T-helper 17 cell (primary cell): ENCODE measurements around the gene ELFN1. TPM values are rescaled to one million over a fixed set of nuclear protein-coding genes. Genes with fewer than 3 reads are reported as not detected.

Source experiments
- ATAC-seq: fragments of 150-1000 bp; cut with Tn5 transposase; 2 replicates; pipeline ENCODE4 v1.10.0; 2021; ENCODE audit warnings: mild to moderate bottlenecking, moderate library complexity
- DNase-seq, 3 donors: peaks; one replicate each; pipeline versions ENCODE4 v3.0.0 to v3.0.0-alpha.2; 2020 to 2021
- H3K9me3 ChIP-seq: one replicate; pipeline ENCODE4 v1.7.0; 2013; ENCODE audit warnings: low read length, mild to moderate bottlenecking; ENCODE audit not compliant: control insufficient read depth, poor library complexity, severe bottlenecking
- H3K27ac Mint-ChIP-seq: one replicate; pipeline ENCODE4 v1.8.0; 2022; ENCODE audit warnings: mild to moderate bottlenecking, moderate library complexity, mixed read lengths
- H3K27me3 Mint-ChIP-seq: one replicate; pipeline ENCODE4 v1.8.0; 2022; ENCODE audit warnings: mixed read lengths
- H3K36me3 Mint-ChIP-seq: one replicate; pipeline ENCODE4 v1.8.0; 2022; ENCODE audit warnings: low read depth, mixed read lengths
- H3K4me1 Mint-ChIP-seq: one replicate; pipeline ENCODE4 v1.8.0; 2022; ENCODE audit warnings: mild to moderate bottlenecking, mixed read lengths
- H3K4me3 Mint-ChIP-seq: one replicate; pipeline ENCODE4 v1.8.0; 2022; ENCODE audit warnings: mild to moderate bottlenecking, moderate library complexity, mixed read lengths
- total RNA-seq, 4 donors: library from RNA in 2 of 4; stranded (reverse) in 2 of 4; gene quantifications; one replicate each; pipeline ENCODE4 v1.2.3 and lab custom pipeline; 2022 to 2026

Gene ELFN1
- total RNA-seq, 2 donors from 2014 or later, result not detected

DNA sequence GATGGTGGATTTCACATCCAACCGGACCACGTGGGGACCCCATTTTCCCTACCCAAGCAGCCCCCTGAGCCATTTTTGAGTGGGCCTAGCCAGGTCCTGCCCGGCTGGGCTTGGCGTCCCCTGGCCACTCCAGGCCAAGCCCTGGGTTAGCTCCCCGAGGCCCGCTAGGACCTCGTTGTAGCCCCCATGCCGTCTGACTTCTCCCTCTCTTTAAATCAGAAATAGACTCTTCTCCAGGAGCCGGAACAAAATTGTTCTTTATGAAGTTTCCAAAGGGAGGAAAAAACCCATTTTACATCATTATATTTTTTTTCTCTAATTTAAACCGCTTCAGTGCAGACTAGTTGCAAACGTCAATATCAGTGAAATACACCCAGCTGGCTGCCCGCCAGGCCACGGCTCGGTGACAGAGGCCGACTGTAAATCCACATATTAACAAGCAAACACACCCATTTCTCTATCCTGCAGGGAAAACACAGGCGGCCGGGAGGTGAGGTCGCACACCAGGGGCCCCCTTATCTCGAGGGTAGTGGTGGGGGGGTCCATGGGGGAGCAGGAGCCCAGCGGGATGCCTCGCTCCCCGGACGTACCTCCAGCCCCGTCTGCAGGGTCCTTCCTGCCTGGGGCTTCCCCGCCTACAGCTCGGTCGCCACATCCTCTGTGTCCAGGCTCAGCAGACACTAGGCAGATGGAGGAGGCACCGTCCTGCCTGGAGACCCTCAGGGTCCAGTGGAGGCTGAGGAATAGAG is 72.7 kb downstream of the ELFN1 start:
- H3K27me3 Mint-ChIP-seq, result peaks cover 21% of the 10 kb centered on the region
- ATAC-seq (peak; percentile 55), DNase-seq (no peak)
- H3K36me3 Mint-ChIP-seq, result no peaks in the 10 kb centered on the region
- H3K27ac Mint-ChIP-seq, result no peak overlapping the region
- H3K9me3 ChIP-seq, result no peaks in the 10 kb centered on the region
- peak overlapping the region; percentile 84 for H3K4me3 Mint-ChIP-seq
- peaks cover 14% of the 10 kb centered on the region for H3K4me1 Mint-ChIP-seq

DNA sequence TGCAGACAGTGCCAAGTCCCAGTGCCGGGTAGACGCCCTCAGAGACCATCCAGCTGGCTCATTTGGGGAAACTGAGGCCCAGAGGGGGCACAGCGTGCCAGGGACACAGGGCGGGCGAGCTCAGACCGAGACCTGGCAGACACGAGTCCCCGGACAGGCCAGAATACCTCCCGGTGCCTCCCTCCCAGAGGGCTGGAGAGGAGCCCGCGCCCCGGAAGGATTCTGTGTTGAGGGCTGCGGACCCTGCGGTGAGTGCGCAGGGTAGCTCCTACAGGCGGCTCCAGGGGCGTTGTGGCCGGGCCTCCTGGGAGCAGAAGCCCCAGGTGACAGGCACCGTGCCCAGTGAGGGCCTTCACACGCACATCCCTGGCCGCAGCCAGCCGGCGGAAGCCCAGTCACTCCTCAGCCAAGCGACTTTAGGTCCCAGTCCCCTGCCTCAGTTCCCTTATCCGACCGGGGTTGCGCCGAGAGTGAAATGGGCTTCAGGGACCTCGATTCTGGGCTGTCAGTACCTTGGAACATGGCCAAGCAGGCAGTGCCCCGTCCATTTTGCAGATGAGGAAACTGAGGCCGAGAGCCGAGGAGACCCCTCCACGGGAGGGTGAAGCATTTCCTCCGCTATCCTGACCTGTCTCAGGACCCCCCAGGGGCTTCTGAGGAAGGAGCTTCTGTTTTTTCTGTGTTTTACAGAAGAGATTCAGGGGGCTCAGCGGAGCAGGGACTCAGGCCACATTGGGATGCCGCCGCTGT is 73.6 kb downstream of the ELFN1 start:
- H3K4me3 Mint-ChIP-seq, result no peak overlapping the region
- no peak for DNase-seq
- H3K27me3 Mint-ChIP-seq, result peaks cover 17% of the 10 kb centered on the region
- ATAC-seq, result no peak
- H3K9me3 ChIP-seq, result no peaks in the 10 kb centered on the region
- H3K4me1 Mint-ChIP-seq, result peaks cover 14% of the 10 kb centered on the region
- H3K36me3 Mint-ChIP-seq, result no peaks in the 10 kb centered on the region
- no peak overlapping the region for H3K27ac Mint-ChIP-seq

- no peaks in the 10 kb centered on the region for H3K9me3 ChIP-seq
- Mint-ChIP-seq H3K4me3 (no peak overlapping the region), H3K27ac (no peak overlapping the region), H3K4me1 (peaks cover 11% of the 10 kb centered on the region), H3K27me3 (peaks cover 10% of the 10 kb centered on the region), H3K36me3 (no peaks in the 10 kb centered on the region)
- DNase-seq, result no peak
- no peak for ATAC-seq
These were observed 74.4 kb downstream of the ELFN1 start for GRCh38 chr7:1744296-1745017.

- H3K4me1 Mint-ChIP-seq, result peaks cover 11% of the 10 kb centered on the region
- DNase-seq (no peak), ATAC-seq (no peak)
- no peak overlapping the region for H3K27ac Mint-ChIP-seq
- peaks cover 7% of the 10 kb centered on the region for H3K27me3 Mint-ChIP-seq
- H3K4me3 Mint-ChIP-seq, result no peak overlapping the region
- no peaks in the 10 kb centered on the region for H3K36me3 Mint-ChIP-seq
- H3K9me3 ChIP-seq, result no peaks in the 10 kb centered on the region
These were observed 75.0 kb downstream of the ELFN1 start for GRCh38 chr7:1745018-1745532.

DNA sequence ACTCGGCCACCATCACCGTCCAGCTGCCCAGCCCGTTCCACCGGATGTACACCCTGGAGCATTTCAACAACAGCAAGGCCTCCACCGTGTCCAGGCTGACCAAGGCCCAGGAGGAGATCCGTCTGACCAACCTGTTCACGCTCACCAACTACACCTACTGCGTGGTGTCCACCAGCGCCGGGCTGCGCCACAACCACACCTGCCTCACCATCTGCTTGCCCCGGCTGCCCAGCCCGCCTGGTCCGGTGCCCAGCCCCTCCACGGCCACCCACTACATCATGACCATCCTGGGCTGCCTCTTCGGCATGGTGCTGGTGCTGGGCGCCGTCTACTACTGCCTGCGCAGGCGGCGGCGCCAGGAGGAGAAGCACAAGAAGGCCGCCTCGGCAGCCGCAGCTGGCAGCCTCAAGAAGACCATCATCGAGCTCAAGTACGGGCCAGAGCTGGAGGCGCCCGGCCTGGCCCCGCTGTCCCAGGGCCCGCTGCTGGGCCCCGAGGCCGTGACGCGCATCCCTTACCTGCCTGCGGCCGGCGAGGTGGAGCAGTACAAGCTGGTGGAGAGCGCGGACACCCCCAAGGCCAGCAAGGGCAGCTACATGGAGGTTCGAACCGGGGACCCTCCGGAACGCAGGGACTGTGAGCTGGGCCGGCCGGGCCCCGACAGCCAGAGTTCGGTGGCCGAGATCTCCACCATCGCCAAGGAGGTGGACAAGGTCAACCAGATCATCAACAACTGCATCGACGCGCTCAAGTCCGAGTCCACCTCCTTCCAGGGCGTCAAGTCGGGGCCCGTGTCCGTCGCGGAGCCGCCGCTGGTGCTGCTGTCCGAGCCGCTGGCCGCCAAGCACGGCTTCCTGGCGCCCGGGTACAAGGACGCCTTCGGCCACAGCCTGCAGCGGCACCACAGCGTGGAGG is 75.8 kb downstream of the ELFN1 start:
- no peaks in the 10 kb centered on the region for H3K9me3 ChIP-seq
- Mint-ChIP-seq H3K4me3 (no peak overlapping the region), H3K27me3 (peaks cover 7% of the 10 kb centered on the region), H3K27ac (no peak overlapping the region), H3K4me1 (peaks cover 11% of the 10 kb centered on the region), H3K36me3 (no peaks in the 10 kb centered on the region)
- no peak for DNase-seq
- no peak for ATAC-seq

GRCh38 chr7:1746491-1746975 is 76.5 kb downstream of the ELFN1 start:
- Mint-ChIP-seq H3K27me3 (peaks cover 7% of the 10 kb centered on the region), H3K4me1 (peaks cover 11% of the 10 kb centered on the region), H3K36me3 (no peaks in the 10 kb centered on the region), H3K4me3 (no peak overlapping the region), H3K27ac (no peak overlapping the region)
- ATAC-seq, result no peak
- H3K9me3 ChIP-seq, result no peaks in the 10 kb centered on the region
- DNase-seq, result no peak

DNA sequence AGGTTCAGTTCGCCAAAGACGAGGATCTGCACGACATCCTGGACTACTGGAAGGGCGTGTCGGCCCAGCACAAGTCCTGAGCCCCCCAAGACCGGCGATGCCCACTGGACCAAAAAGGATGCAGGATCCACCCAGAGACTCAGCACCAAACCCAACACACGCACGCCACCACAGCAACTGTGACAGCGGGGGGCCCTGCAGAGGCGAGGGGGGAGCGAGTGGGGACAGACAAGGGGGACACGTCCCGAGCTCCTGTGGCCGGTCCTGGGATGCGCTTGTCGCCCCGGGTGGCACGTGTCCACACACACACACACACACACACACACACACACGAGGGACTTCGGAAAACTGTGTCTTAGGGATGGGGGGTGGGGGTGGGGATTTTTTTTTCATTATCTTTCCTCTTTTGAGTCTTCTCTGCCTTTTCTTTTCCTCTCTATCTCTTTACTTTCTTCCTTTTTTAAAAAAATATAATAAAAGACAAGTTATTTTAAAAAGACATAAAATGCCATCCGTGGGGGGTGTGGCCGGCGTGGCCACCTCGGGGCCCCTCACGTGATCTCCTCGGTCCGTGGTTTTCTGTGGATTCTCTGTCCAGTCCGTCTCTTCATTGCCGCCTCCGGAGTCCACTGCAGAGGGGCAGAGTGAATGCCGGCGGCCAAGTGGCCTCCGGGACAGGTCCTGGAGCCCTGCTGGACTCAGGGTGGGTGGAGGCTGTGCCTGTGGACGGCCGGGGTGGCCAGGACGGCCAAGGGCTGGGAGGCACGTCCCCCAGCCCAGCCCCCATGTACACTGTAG is 77.1 kb downstream of the ELFN1 start:
- ATAC-seq (no peak), DNase-seq (no peak)
- Mint-ChIP-seq H3K27ac (no peak overlapping the region), H3K36me3 (no peaks in the 10 kb centered on the region), H3K27me3 (peaks cover 7% of the 10 kb centered on the region), H3K4me1 (peaks cover 8% of the 10 kb centered on the region), H3K4me3 (no peak overlapping the region)
- no peaks in the 10 kb centered on the region for H3K9me3 ChIP-seq

DNA sequence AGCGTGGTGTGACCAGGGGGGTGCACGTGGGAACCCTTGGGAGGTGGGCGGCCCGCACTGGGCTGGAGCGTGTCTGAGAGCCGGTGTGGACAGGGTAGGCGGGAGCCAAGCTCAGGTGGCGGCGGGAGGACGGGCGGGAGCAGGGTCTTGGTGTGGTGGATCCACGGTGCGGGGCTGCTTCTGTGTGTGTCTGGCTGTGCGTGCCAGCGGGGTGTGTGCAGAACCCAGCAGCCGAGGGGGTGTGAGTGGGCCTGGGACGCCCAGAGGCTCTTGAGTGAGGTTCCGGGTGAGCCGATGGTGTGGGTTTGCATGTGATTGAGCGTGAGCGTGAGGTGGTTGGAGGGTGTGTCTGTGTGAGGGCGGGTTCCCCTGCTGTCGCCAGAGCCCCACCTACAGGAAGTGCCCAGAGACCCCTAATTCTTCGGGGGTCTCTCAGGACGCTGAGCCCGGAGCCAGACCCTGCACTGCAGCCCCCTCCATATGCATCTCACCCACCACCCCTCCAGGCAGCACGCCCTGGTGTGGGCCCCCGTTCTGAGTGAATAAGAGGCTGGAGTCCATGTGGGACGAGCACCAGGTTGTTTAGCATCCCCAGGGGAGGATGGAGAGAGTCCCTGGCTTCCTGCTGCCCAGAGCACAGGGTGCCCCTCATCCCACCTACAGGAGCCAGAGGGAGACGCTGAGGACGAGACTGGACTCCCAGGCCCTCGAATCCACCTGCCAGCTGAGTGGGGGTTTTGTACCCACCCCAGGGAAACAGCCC is 78.2 kb downstream of the ELFN1 start:
- no peak overlapping the region for H3K4me3 Mint-ChIP-seq
- no peaks in the 10 kb centered on the region for H3K36me3 Mint-ChIP-seq
- H3K4me1 Mint-ChIP-seq, result peaks cover 2% of the 10 kb centered on the region
- no peak for ATAC-seq
- no peaks in the 10 kb centered on the region for H3K9me3 ChIP-seq
- no peak for DNase-seq
- H3K27ac Mint-ChIP-seq, result no peak overlapping the region
- peaks cover 7% of the 10 kb centered on the region for H3K27me3 Mint-ChIP-seq

DNA sequence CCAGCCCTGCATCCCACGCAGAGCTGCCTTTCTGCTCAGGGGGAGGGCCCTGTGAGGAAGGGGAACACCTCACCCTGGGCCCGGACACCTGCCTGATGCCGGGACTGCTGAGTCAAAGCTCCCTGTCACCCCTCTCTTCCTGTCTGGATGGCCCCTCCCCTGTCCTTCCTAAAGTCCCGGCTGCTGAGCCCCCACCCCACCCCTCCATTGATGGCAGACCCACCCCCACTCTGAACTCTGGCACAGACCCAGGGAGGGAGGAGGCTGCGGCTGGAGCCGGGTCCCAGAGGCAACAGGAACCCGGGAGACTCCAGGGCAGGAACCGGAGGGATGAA is 78.7 kb downstream of the ELFN1 start:
- no peaks in the 10 kb centered on the region for H3K9me3 ChIP-seq
- Mint-ChIP-seq H3K4me3 (no peak overlapping the region), H3K4me1 (peaks cover 2% of the 10 kb centered on the region), H3K27ac (no peak overlapping the region), H3K36me3 (no peaks in the 10 kb centered on the region), H3K27me3 (peaks cover 7% of the 10 kb centered on the region)
- DNase-seq (no peak), ATAC-seq (no peak)

DNA sequence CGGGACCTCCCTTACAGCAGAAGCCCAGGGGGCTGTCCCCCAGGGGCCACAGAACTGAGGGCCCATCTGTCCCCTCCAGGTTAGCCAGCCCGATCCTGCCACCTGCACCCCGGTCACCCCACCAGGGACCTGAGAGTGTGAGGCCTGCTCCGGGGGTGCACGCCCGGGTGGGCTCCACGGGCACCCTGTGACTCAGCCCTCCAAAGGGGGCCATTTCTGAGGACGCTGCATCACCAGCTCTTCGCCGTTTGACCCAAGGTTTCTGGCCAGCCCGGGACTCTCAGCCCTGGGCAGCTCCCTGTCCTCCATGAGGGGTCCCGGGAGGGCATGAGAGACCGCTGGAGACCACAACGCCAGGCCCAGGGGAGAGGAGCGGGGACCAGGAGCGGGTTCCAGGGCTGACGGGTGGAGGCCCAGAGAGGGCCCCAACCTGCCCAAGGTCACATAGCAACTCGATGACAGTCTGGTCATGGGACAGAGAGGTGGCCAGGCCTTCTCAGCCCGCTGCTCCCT is 79.3 kb downstream of the ELFN1 start:
- DNase-seq (no peak), ATAC-seq (no peak)
- Mint-ChIP-seq H3K27ac (no peak overlapping the region), H3K4me3 (no peak overlapping the region), H3K4me1 (peaks cover 2% of the 10 kb centered on the region), H3K27me3 (peaks cover 7% of the 10 kb centered on the region), H3K36me3 (no peaks in the 10 kb centered on the region)
- no peaks in the 10 kb centered on the region for H3K9me3 ChIP-seq

DNA sequence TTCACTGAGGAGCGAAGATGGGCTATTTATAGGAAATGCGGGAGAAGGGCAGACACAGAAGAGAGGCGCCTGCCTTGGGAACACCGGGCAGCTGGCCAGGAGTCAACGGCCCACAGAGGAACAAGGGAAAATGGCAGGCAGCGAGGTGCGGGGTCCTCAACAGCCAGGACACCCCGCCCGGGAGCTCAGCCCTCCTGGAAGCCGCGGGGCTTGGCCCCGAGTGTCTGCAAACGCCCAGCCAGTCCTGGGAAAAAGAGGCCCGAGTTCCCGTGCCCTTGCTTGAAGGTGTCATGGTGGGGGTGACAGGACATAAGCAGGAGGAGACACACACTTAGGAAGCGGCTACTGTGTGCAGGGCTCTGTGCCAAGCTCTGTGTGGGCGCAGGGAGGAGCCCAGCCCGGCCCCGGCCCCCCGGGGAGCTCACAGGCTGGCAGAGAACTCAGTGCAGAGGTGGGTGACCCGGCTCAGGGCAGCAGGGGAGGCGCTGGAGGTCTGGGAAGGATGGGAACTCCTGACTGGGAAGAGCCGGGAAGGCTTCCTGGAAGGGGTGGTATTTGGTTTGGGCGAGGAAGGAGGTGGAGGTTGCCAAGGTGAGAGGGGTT is 79.9 kb downstream of the ELFN1 start:
- DNase-seq, result no peak
- ATAC-seq, result no peak
- Mint-ChIP-seq H3K36me3 (no peaks in the 10 kb centered on the region), H3K4me3 (no peak overlapping the region), H3K27me3 (peaks cover 7% of the 10 kb centered on the region), H3K27ac (no peak overlapping the region), H3K4me1 (peaks cover 4% of the 10 kb centered on the region)
- no peaks in the 10 kb centered on the region for H3K9me3 ChIP-seq
